ENCODE results near the gene HOXA7. TPM values are rescaled to one million over a fixed set of nuclear protein-coding genes. Genes with fewer than 3 reads are reported as not detected.
A peak's percentile ranks its signal among the peaks of the same experiment; 100 is the strongest.

HOXA7 gene
- total and polyA plus RNA-seq, 11 donors: 0.29 TPM; not detected in 10

- Histone ChIP-seq H3K27me3 (peaks cover 85 to 97% (median 93%) of the 10 kb centered on the region in 9 donors), H3K9me3 (no peaks in the 10 kb centered on the region), H3K4me3 (peak overlapping the region in 1 of 12 donors; percentile 35), H3K36me3 (no peaks in the 10 kb centered on the region), H3K27ac (peak overlapping the region in 1 of 12 donors; percentile 66), H3K4me1 (peaks cover 4 to 52% (median 21%) of the 10 kb centered on the region in 12 donors)
- DNase-seq (no peak), ATAC-seq (no peak)
- intact Hi-C loops (cut with DNase I): loop anchor here in 5 of 10 donors (5.0 to 10.0 kb wide), 4 partner anchors 373 to 721 kb away; no protein-coding TSS in a partner anchor
- TF ChIP-seq CTCF (IDR thresholded peaks at IDR 0.05) (no peak), POLR2A (IDR thresholded peaks at IDR 0.05) (no peak)
- 20 to 31% (median 27%) methylated on average over 4 of the region's 4 CpGs for WGBS, 4 donors
These were observed 45.1 kb upstream of the HOXA7 start for GRCh38 chr7:27201580-27202017.

GRCh38 chr7:27200761-27201579 is 44.5 kb upstream of the HOXA7 start:
- Histone ChIP-seq H3K27ac (peak overlapping the region in 1 of 12 donors; percentile 66), H3K9me3 (no peaks in the 10 kb centered on the region), H3K4me1 (peaks cover 4 to 52% (median 21%) of the 10 kb centered on the region in 12 donors), H3K36me3 (no peaks in the 10 kb centered on the region), H3K27me3 (peaks cover 86 to 97% (median 92%) of the 10 kb centered on the region in 9 donors), H3K4me3 (peak overlapping the region in 8 of 12 donors; percentile 6 to 47 (median 37))
- 11 to 22% (median 15%) methylated on average over 14 of the region's 14 CpGs for WGBS, 4 donors
- DNase-seq (no peak), ATAC-seq (peak in 2 of 4 donors; percentile 44 to 49)
- no peak for TF ChIP-seq POLR2A (IDR thresholded peaks at IDR 0.05)
- no peak for TF ChIP-seq CTCF (IDR thresholded peaks at IDR 0.05)
- intact Hi-C loops (cut with DNase I): loop anchor here in 5 of 10 donors (5.0 to 10.0 kb wide), 4 partner anchors 374 to 721 kb away; no protein-coding TSS in a partner anchor

GRCh38 chr7:27199849-27200760 is 43.6 kb upstream of the HOXA7 start, which contains the start of gene HOXA13:
TSS of gene HOXA13 (minus strand) at chr7:27200091. CDS start at chr7:27200077, 14 bp downstream.
- TF ChIP-seq POLR2A (IDR thresholded peaks at IDR 0.05): no peak
- TF ChIP-seq CTCF (IDR thresholded peaks at IDR 0.05): no peak
- Histone ChIP-seq H3K27ac (peak within 1 kb of the TSS in 1 of 12 donors; percentile 87), H3K36me3 (no peaks in the 10 kb centered on the region), H3K9me3 (no peaks in the 10 kb centered on the region), H3K4me1 (peaks cover under 1 to 44% (median 16%) of the 10 kb centered on the region in 12 donors), H3K4me3 (peak within 1 kb of the TSS; percentile 6 to 47 (median 28)), H3K27me3 (peaks cover 86 to 97% (median 92%) of the 10 kb centered on the region in 9 donors)
- intact Hi-C loops (cut with DNase I): loop anchor here (5.0 to 10.0 kb wide), 15 partner anchors 375 to 897 kb away; no protein-coding TSS in a partner anchor
- WGBS, 4 donors: 1 to 2% (median 1%) methylated on average over 46 to 99 of the region's 99 CpGs
- peak in 2 of 4 donors; percentile 34 to 56 for ATAC-seq
- no peak for DNase-seq

Measured in heart left ventricle (tissue), 16 donors.